ENCODE data around the gene PCDHB13.
"Not testable (repeated sequence)": the region's sequence is repeated elsewhere in the genome, so short reads cannot be mapped to it uniquely, and the experiment has no call there.

DNA sequence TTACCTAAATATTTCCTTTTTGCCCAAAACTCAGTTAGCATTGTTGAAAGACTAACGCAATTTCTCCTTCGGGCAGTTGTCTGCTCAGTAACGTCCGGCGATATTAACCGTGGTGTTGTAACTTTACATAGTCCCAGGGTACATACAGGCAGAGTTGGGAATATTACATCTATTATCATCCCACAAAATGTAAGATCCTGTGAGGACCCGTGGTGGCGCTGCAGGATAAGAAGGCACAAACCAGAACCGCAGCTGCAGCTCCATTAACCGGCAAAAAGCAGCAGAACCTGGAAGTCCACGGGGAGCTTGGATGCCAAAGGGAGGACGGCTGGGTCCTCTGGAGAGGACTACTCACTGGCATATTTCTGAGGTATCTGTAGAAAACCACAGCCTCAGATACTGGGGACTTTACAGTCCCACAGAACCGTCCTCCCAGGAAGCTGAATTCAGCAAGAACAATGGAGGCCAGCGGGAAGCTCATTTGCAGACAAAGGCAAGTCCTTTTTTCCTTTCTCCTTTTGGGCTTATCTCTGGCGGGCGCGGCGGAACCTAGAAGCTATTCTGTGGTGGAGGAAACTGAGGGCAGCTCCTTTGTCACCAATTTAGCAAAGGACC is 36.0 kb upstream of the PCDHB13 start, which contains the start of gene PCDHB8:
- TF ChIP-seq, protein P1, sequence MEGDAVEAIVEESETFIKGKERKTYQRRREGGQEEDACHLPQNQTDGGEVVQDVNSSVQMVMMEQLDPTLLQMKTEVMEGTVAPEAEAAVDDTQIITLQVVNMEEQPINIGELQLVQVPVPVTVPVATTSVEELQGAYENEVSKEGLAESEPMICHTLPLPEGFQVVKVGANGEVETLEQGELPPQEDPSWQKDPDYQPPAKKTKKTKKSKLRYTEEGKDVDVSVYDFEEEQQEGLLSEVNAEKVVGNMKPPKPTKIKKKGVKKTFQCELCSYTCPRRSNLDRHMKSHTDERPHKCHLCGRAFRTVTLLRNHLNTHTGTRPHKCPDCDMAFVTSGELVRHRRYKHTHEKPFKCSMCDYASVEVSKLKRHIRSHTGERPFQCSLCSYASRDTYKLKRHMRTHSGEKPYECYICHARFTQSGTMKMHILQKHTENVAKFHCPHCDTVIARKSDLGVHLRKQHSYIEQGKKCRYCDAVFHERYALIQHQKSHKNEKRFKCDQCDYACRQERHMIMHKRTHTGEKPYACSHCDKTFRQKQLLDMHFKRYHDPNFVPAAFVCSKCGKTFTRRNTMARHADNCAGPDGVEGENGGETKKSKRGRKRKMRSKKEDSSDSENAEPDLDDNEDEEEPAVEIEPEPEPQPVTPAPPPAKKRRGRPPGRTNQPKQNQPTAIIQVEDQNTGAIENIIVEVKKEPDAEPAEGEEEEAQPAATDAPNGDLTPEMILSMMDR (IDR thresholded peaks at IDR 0.05; ENCODE audit: borderline replicate concordance, extremely low read depth, low read length, poor library complexity, severe bottlenecking) = not testable (repeated sequence)
- not testable (repeated sequence) for TF ChIP-seq EZH2 (IDR thresholded peaks at IDR 0.05; ENCODE audit: borderline replicate concordance, low read depth, low read length, severe bottlenecking)
